Nephron progenitor cell (in vitro differentiated cells): ENCODE results near the gene TFPI2.
A peak's percentile ranks its signal among the peaks of the same experiment; 100 is the strongest.

Experiments
- DNase-seq: peaks from one replicate; pipeline ENCODE4 v3.0.0; 2021
- H3K27ac Mint-ChIP-seq: 2 replicates; pipeline ENCODE4 v1.8.0; 2021; ENCODE audit warnings: mild to moderate bottlenecking, moderate library complexity, mixed read lengths
- H3K27me3 Mint-ChIP-seq: 2 replicates; pipeline ENCODE4 v1.8.0; 2021; ENCODE audit warnings: mild to moderate bottlenecking, low read depth, mixed read lengths; ENCODE audit not compliant: poor library complexity
- H3K36me3 Mint-ChIP-seq: 2 replicates; pipeline ENCODE4 v1.8.0; 2021; ENCODE audit warnings: low read depth, mixed read lengths
- H3K4me1 Mint-ChIP-seq: 2 replicates; pipeline ENCODE4 v1.8.0; 2021; ENCODE audit warnings: mixed read lengths
- H3K4me3 Mint-ChIP-seq: 2 replicates; pipeline ENCODE4 v1.8.0; 2021; ENCODE audit warnings: mild to moderate bottlenecking, moderate library complexity, mixed read lengths
- H3K9me3 Mint-ChIP-seq: 2 replicates; pipeline ENCODE4 v1.8.0; 2021; ENCODE audit warnings: mild to moderate bottlenecking, moderate library complexity, mixed read lengths
- CTCF ChIP-seq: fragments of 200-600 bp; sonication (generic); IDR thresholded peaks from 2 replicates; pipeline ENCODE4 v1.5.0; 2021; ENCODE audit warnings: antibody characterized with exemption

TFPI2 gene

GRCh38 chr7:93889261-93889660 is 1.3 kb downstream of the TFPI2 start:
- Mint-ChIP-seq H3K4me1 (peaks cover 14% of the 10 kb centered on the region), H3K4me3 (peak overlapping the region; percentile 97), H3K27me3 (peaks cover 76% of the 10 kb centered on the region), H3K36me3 (no peaks in the 10 kb centered on the region), H3K9me3 (no peaks in the 10 kb centered on the region), H3K27ac (no peak overlapping the region)
- no peak for TF ChIP-seq CTCF
- no peak for DNase-seq

GRCh38 chr7:93884541-93884940 is 6.0 kb downstream of the TFPI2 start:
- Mint-ChIP-seq H3K4me3 (no peak overlapping the region), H3K4me1 (peaks cover 3% of the 10 kb centered on the region), H3K9me3 (peaks cover 8% of the 10 kb centered on the region), H3K27ac (no peak overlapping the region), H3K36me3 (no peaks in the 10 kb centered on the region), H3K27me3 (peaks cover 33% of the 10 kb centered on the region)
- TF ChIP-seq CTCF, result no peak
- no peak for DNase-seq

- no peak overlapping the region for H3K4me3 Mint-ChIP-seq
- DNase-seq, result no peak
- TF ChIP-seq CTCF, result no peak
- H3K9me3 Mint-ChIP-seq, result peaks cover 11% of the 10 kb centered on the region
- H3K4me1 Mint-ChIP-seq, result no peaks in the 10 kb centered on the region
- peaks cover 27% of the 10 kb centered on the region for H3K27me3 Mint-ChIP-seq
- no peaks in the 10 kb centered on the region for H3K36me3 Mint-ChIP-seq
- no peak overlapping the region for H3K27ac Mint-ChIP-seq
Observed at GRCh38 chr7:93883917-93884345, 6.6 kb downstream of the TFPI2 start.

GRCh38 chr7:93883078-93883916 is 7.3 kb downstream of the TFPI2 start:
- DNase-seq, result no peak
- Mint-ChIP-seq H3K9me3 (peaks cover 16% of the 10 kb centered on the region), H3K4me1 (no peaks in the 10 kb centered on the region), H3K4me3 (no peak overlapping the region), H3K36me3 (no peaks in the 10 kb centered on the region), H3K27me3 (peaks cover 21% of the 10 kb centered on the region), H3K27ac (no peak overlapping the region)
- no peak for TF ChIP-seq CTCF

- no peak overlapping the region for H3K4me3 Mint-ChIP-seq
- DNase-seq, result no peak
- H3K27me3 Mint-ChIP-seq, result peaks cover 13% of the 10 kb centered on the region
- no peaks in the 10 kb centered on the region for H3K36me3 Mint-ChIP-seq
- peaks cover 20% of the 10 kb centered on the region for H3K9me3 Mint-ChIP-seq
- no peak overlapping the region for H3K27ac Mint-ChIP-seq
- TF ChIP-seq CTCF, result no peak
- no peaks in the 10 kb centered on the region for H3K4me1 Mint-ChIP-seq
Observed at GRCh38 chr7:93882468-93882867, 8.1 kb downstream of the TFPI2 start.

GRCh38 chr7:93879356-93879755 is 11.2 kb downstream of the TFPI2 start:
- DNase-seq, result no peak
- Mint-ChIP-seq H3K27ac (no peak overlapping the region), H3K4me1 (no peaks in the 10 kb centered on the region), H3K9me3 (peaks cover 23% of the 10 kb centered on the region), H3K27me3 (peaks cover 4% of the 10 kb centered on the region), H3K36me3 (no peaks in the 10 kb centered on the region), H3K4me3 (no peak overlapping the region)
- no peak for TF ChIP-seq CTCF
